SK-N-MC (cell line): ENCODE results near the gene ZNF600.
"Not testable (repeated sequence)": the region's sequence is repeated elsewhere in the genome, so short reads cannot be mapped to it uniquely, and the experiment has no call there.

Experiments used
- EZH2 ChIP-seq: fragments of 200-600 bp; sonication (generic); IDR thresholded peaks from one replicate; pipeline ENCODE4 v1.6.1; 2017; ENCODE audit warnings: antibody characterized with exemption
- POLR2AphosphoS5 ChIP-seq: IDR thresholded peaks from 2 replicates; pipeline ENCODE4 v1.6.1; 2012; ENCODE audit warnings: mild to moderate bottlenecking, low read depth, low read length, borderline replicate concordance

- not testable (repeated sequence) for TF ChIP-seq POLR2AphosphoS5, EZH2
These were observed 60.5 kb downstream of the ZNF600 start for GRCh38 chr19:52726051-52726450.
